ENCODE data around the gene POC1A.
"Not testable (repeated sequence)": the region's sequence is repeated elsewhere in the genome, so short reads cannot be mapped to it uniquely, and the experiment has no call there.

POC1A gene

GRCh38 chr3:52183786-52184445, 29.7 kb upstream of the POC1A start:
- DNase-seq = no peak

GRCh38 chr3:52182691-52183090, 28.5 kb upstream of the POC1A start:
- DNase-seq = no peak

GRCh38 chr3:52182196-52182595, 28.0 kb upstream of the POC1A start:
- DNase-seq = no peak

- DNase-seq = no peak
These were observed 27.3 kb upstream of the POC1A start for GRCh38 chr3:52181543-52181942.

GRCh38 chr3:52178537-52178936, 24.3 kb upstream of the POC1A start:
- DNase-seq = no peak

GRCh38 chr3:52178126-52178525, 23.9 kb upstream of the POC1A start:
- DNase-seq = not testable (repeated sequence)

GRCh38 chr3:52177701-52178042, 23.4 kb upstream of the POC1A start:
- DNase-seq = no peak

GRCh38 chr3:52176951-52177700, 22.9 kb upstream of the POC1A start:
- DNase-seq = no peak

- DNase-seq = no peak
These were observed 22.0 kb upstream of the POC1A start for GRCh38 chr3:52176180-52176752.

GRCh38 chr3:52175416-52176179, 21.4 kb upstream of the POC1A start:
- no peak for DNase-seq

GRCh38 chr3:52174896-52175295, 20.7 kb upstream of the POC1A start:
- DNase-seq = no peak

- no peak for DNase-seq
These were observed 18.9 kb upstream of the POC1A start for GRCh38 chr3:52173101-52173500.

GRCh38 chr3:52172262-52172757, 18.1 kb upstream of the POC1A start:
- no peak for DNase-seq

GRCh38 chr3:52171514-52172261, 17.5 kb upstream of the POC1A start:
- no peak for DNase-seq

- not testable (repeated sequence) for DNase-seq
These were observed 16.0 kb upstream of the POC1A start for GRCh38 chr3:52170217-52170616.

GRCh38 chr3:52167240-52167639, 13.0 kb upstream of the POC1A start:
- DNase-seq = no peak

GRCh38 chr3:52162250-52162872, 8.1 kb upstream of the POC1A start:
- DNase-seq = no peak

- DNase-seq = no peak
These were observed 5.3 kb upstream of the POC1A start for GRCh38 chr3:52159503-52159902.

GRCh38 chr3:52155912-52156311, 1.7 kb upstream of the POC1A start:
- no peak for DNase-seq

- DNase-seq = no peak
These were observed 680 bp downstream of the POC1A start for GRCh38 chr3:52153389-52154096.

GRCh38 chr3:52151991-52152390, 2.2 kb downstream of the POC1A start:
- not testable (repeated sequence) for DNase-seq

- no peak for DNase-seq
These were observed 3.4 kb downstream of the POC1A start for GRCh38 chr3:52150860-52151259.

Data from activated CD8-positive, alpha-beta memory T cell treated with anti-CD3 and anti-CD28 coated beads, Interleukin-2, amount 50 U/mL, for 4 hours (primary cell).